Heart left ventricle (tissue), 13 donors: ENCODE results near the gene ADCY3.

Experiments used
- CTCF ChIP-seq, 12 donors: fragments of 200-600 bp; sonication (generic) in 4 of 12; IDR thresholded peaks; one replicate each; pipeline versions ENCODE4 v1.5.0 to v1.8.0; 2018 to 2022; ENCODE audit warnings: antibody characterized with exemption in 12 of 12, mild to moderate bottlenecking in 5 of 12
- POLR2A ChIP-seq, 2 donors: fragments of 450-650 bp; IDR thresholded peaks; one replicate each; pipeline ENCODE4 v1.6.1; 2017; ENCODE audit warnings: antibody characterized with exemption in 2 of 2, mild to moderate bottlenecking in 2 of 2, moderate library complexity in 2 of 2
- donor health status: ischemic (EF 13 %, LVEDD 7.1; RV severe dilation, severe dysfunction).
- donor health status: DM: no; HTN: yes; CAD: no.
- donor health status: DM: no; HTN: no; CAD: no.
- donor health status: ischemic (EF 25% LVEDD 6.9; RV normal size, moderate dysfunction).
- donor health status: ischemic (EF 25% LVEDD 5.7; RV mildly dilated, moderate dysfunction).
- donor health status: ischemic (EF 35%, LVEDD 5.7; RV mildly dilated, moderate dysfunction).
- donor health status: nonischemic (EF 11% LVEDD 7.7; RV severe dilation, severe dysfunction).
- donor health status: DM: yes; HTN: yes; CAD: no.
- donor health status: PGD.
- donor health status: ischemic (EF 29% LVEDD 5.4; RV normal size, mild dysfunction).
- donor health status: nonischemic (EF 23%, LVEDD 6.1; RV moderate dilation, normal function).

GRCh38 chr2:24906466-24906865, 13.6 kb downstream of the ADCY3 start:
- no peak for TF ChIP-seq CTCF (IDR thresholded peaks at IDR 0.05)
- no peak for TF ChIP-seq POLR2A (IDR thresholded peaks at IDR 0.05)
